ENCODE data around the gene APH1B. TPM values are rescaled to one million over a fixed set of nuclear protein-coding genes. Genes with fewer than 3 reads are reported as not detected.

Gene APH1B
- total and polyA plus RNA-seq, 2 experiments from 2014 or later, result 19.9 to 29.8 TPM

DNA sequence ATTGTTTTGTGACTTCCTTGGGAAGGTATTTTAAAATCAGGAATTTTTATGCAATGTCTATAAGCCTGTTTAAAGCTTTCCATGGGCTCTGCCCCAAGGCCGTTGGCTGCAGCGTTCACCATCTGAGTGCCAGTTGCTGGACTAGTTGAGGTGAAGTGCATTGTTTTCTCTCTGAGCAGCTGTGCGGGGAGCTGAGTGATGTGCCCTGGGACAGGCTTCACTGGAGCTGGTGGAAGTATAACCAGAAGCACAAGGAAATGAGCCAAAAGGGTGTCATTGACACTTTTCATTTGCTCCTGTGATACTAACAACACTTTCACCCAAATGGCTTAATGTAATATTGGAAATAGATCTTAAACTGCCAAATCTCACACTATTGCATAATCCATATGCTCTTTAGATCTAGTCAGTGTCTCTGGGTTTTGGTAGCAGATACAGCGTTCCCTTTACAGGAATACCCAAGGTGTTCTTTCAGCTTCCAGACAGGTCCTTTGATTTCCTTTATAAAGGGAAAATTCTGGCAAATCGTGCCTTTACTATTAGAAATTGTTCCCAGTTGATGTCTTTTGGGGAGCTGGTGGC lies 29.2 kb downstream of the APH1B start:
- DNase-seq (ENCODE audit: low spot score), result no peak
- H3K4me2 ChIP-seq, result no peak overlapping the region
- no peak overlapping the region for H2AFZ ChIP-seq
- no peaks in the 10 kb centered on the region for H3K27me3 ChIP-seq
- H4K20me1 ChIP-seq (ENCODE audit: insufficient read depth, poor library complexity, severe bottlenecking), result no peaks in the 10 kb centered on the region
- H3K9me3 ChIP-seq (ENCODE audit: low read depth), result no peaks in the 10 kb centered on the region
- WGBS (ENCODE audit: low lambda C conversion rate, missing lambda C conversion rate), result 78% methylated on average over 5 of the region's 5 CpGs
- no peak overlapping the region for H3K27ac ChIP-seq
- H3K36me3 ChIP-seq (replicated peaks; ENCODE audit: insufficient read depth, low read depth), result no peaks in the 10 kb centered on the region
- no peaks in the 10 kb centered on the region for H3K79me2 ChIP-seq
- H3K4me1 ChIP-seq (ENCODE audit: insufficient read depth), result no peaks in the 10 kb centered on the region
- no peaks in the 10 kb centered on the region for H3K9me2 ChIP-seq (replicated peaks; ENCODE audit: insufficient read depth)
- no peak overlapping the region for H3K4me3 ChIP-seq
- no peak for TF ChIP-seq EZH2phosphoT487 (IDR thresholded peaks at IDR 0.05; ENCODE audit: low read depth, severe bottlenecking, unreplicated experiment)
- TF ChIP-seq, protein P1, sequence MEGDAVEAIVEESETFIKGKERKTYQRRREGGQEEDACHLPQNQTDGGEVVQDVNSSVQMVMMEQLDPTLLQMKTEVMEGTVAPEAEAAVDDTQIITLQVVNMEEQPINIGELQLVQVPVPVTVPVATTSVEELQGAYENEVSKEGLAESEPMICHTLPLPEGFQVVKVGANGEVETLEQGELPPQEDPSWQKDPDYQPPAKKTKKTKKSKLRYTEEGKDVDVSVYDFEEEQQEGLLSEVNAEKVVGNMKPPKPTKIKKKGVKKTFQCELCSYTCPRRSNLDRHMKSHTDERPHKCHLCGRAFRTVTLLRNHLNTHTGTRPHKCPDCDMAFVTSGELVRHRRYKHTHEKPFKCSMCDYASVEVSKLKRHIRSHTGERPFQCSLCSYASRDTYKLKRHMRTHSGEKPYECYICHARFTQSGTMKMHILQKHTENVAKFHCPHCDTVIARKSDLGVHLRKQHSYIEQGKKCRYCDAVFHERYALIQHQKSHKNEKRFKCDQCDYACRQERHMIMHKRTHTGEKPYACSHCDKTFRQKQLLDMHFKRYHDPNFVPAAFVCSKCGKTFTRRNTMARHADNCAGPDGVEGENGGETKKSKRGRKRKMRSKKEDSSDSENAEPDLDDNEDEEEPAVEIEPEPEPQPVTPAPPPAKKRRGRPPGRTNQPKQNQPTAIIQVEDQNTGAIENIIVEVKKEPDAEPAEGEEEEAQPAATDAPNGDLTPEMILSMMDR (IDR thresholded peaks at IDR 0.05; ENCODE audit: poor library complexity), result no peak
- no peak for TF ChIP-seq EZH2 (IDR thresholded peaks at IDR 0.05; ENCODE audit: borderline replicate concordance)

DNA sequence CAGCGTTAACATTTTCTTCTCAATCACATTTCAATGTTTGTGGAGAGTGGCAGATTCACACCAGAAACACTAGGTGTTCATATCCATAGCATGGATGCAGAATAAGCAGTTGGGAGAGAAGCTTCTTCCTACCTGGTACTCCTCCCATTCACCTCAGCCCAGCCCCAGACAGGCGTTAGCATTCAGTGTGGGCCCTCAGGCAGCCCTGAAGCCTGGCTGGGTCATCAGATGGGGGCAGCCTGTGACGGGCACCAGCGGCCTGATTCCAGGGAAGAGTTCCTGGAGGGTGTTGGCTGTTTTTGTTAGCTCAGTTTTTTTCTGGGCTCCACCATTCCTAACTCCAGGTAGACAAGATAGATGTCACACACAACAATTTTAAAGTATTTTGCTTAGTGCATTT lies 31.1 kb downstream of the APH1B start:
- Histone ChIP-seq H3K9me2 (replicated peaks; ENCODE audit: insufficient read depth) (no peaks in the 10 kb centered on the region), H3K27me3 (no peaks in the 10 kb centered on the region), H3K4me3 (no peak overlapping the region), H3K4me1 (ENCODE audit: insufficient read depth) (no peaks in the 10 kb centered on the region), H3K9me3 (ENCODE audit: low read depth) (no peaks in the 10 kb centered on the region), H3K79me2 (no peaks in the 10 kb centered on the region), H3K27ac (no peak overlapping the region), H2AFZ (no peak overlapping the region), H3K36me3 (replicated peaks; ENCODE audit: insufficient read depth, low read depth) (no peaks in the 10 kb centered on the region), H4K20me1 (ENCODE audit: insufficient read depth, poor library complexity, severe bottlenecking) (no peaks in the 10 kb centered on the region), H3K4me2 (no peak overlapping the region)
- 80% methylated on average over 4 of the region's 4 CpGs for WGBS (ENCODE audit: low lambda C conversion rate, missing lambda C conversion rate)
- no peak for DNase-seq (ENCODE audit: low spot score)
- TF ChIP-seq EZH2phosphoT487 (IDR thresholded peaks at IDR 0.05; ENCODE audit: low read depth, severe bottlenecking, unreplicated experiment), result no peak
- TF ChIP-seq, protein P1 (IDR thresholded peaks at IDR 0.05; ENCODE audit: poor library complexity), result no peak

DNA sequence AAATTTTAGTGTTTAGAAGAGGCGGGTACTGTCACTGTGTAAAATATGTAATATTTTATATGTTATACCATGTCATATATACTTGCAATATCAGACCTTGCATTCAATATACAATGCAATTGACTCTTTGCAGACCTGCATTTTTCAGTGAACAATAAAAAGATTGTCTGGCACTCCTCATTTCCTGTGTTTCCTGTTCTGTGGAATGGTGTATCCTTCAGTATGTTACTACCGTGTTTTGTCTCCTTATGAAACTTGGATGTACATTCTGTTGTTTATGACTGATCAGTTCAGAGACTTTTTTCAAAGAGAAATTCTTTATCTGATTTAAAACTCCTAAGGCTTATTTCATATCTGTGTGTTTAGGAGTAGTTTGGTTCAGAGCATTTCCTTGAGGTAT lies 31.5 kb downstream of the APH1B start:
- H3K27me3 ChIP-seq, result no peaks in the 10 kb centered on the region
- WGBS (ENCODE audit: low lambda C conversion rate, missing lambda C conversion rate), result 51% methylated on average over 2 of the region's 2 CpGs
- no peaks in the 10 kb centered on the region for H4K20me1 ChIP-seq (ENCODE audit: insufficient read depth, poor library complexity, severe bottlenecking)
- H3K4me2 ChIP-seq, result no peak overlapping the region
- no peak overlapping the region for H2AFZ ChIP-seq
- H3K4me3 ChIP-seq, result no peak overlapping the region
- H3K9me3 ChIP-seq (ENCODE audit: low read depth), result no peaks in the 10 kb centered on the region
- H3K79me2 ChIP-seq, result no peaks in the 10 kb centered on the region
- H3K9me2 ChIP-seq (replicated peaks; ENCODE audit: insufficient read depth), result no peaks in the 10 kb centered on the region
- no peak overlapping the region for H3K27ac ChIP-seq
- no peak for DNase-seq (ENCODE audit: low spot score)
- no peaks in the 10 kb centered on the region for H3K36me3 ChIP-seq (replicated peaks; ENCODE audit: insufficient read depth, low read depth)
- TF ChIP-seq, protein P1 (IDR thresholded peaks at IDR 0.05; ENCODE audit: poor library complexity), result no peak
- no peaks in the 10 kb centered on the region for H3K4me1 ChIP-seq (ENCODE audit: insufficient read depth)

DNA sequence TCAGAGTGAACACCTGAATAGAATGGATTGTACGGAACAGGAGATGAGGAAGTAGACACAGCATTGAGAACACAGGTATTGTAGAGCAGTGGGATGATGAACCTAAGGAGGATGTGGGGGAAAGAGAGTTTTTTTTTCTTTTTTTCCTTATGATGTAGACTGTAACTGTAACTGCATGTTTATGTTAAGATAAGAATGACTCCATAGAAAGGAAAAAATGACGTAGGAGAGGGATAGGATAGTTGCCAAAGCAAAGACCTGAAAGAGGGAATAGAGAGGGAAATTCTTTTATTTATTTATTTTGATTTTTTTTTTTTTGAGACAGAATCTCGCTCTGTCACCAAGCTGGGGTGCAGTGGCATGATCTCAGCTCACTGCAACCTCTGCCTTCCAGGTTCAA lies 33.2 kb downstream of the APH1B start:
- no peak overlapping the region for H2AFZ ChIP-seq
- H3K79me2 ChIP-seq, result no peaks in the 10 kb centered on the region
- H3K27me3 ChIP-seq, result no peaks in the 10 kb centered on the region
- no peaks in the 10 kb centered on the region for H3K36me3 ChIP-seq (replicated peaks; ENCODE audit: insufficient read depth, low read depth)
- no peaks in the 10 kb centered on the region for H3K4me1 ChIP-seq (ENCODE audit: insufficient read depth)
- no peak overlapping the region for H3K4me2 ChIP-seq
- no peak overlapping the region for H3K27ac ChIP-seq
- no peak for DNase-seq (ENCODE audit: low spot score)
- 89% methylated on average over 3 of the region's 3 CpGs for WGBS (ENCODE audit: low lambda C conversion rate, missing lambda C conversion rate)
- no peaks in the 10 kb centered on the region for H4K20me1 ChIP-seq (ENCODE audit: insufficient read depth, poor library complexity, severe bottlenecking)
- H3K4me3 ChIP-seq, result no peak overlapping the region
- H3K9me2 ChIP-seq (replicated peaks; ENCODE audit: insufficient read depth), result no peaks in the 10 kb centered on the region
- no peaks in the 10 kb centered on the region for H3K9me3 ChIP-seq (ENCODE audit: low read depth)
- TF ChIP-seq EZH2 (IDR thresholded peaks at IDR 0.05; ENCODE audit: borderline replicate concordance) (no peak), EZH2phosphoT487 (IDR thresholded peaks at IDR 0.05; ENCODE audit: low read depth, severe bottlenecking, unreplicated experiment) (no peak)
- TF ChIP-seq, protein P1 (IDR thresholded peaks at IDR 0.05; ENCODE audit: poor library complexity), result no peak

Data from hepatocyte (in vitro differentiated cells).